ENCODE measurements around the gene HEBP1. TPM values are rescaled to one million over a fixed set of nuclear protein-coding genes. Genes with fewer than 3 reads are reported as not detected.
A peak's percentile ranks its signal among the peaks of the same experiment; 100 is the strongest.

The HEBP1 gene
- total RNA-seq, 1 donor from 2014 or later = 63.5 TPM

GRCh38 chr12:12973019-12973418 is 27.0 kb downstream of the HEBP1 start:
- intact Hi-C loops (cut with DNase I) = no loop called here
- ATAC-seq (no peak), DNase-seq (ENCODE audit: missing footprints) (no peak)

GRCh38 chr12:12965836-12966235 is 34.2 kb downstream of the HEBP1 start:
- intact Hi-C loops (cut with DNase I) = no loop called here
- ATAC-seq (no peak), DNase-seq (ENCODE audit: missing footprints) (no peak)

- ATAC-seq = no peak
- DNase-seq (ENCODE audit: missing footprints) = no peak
- intact Hi-C loops (cut with DNase I) = no loop called here
Observed at GRCh38 chr12:12964255-12964654, 35.8 kb downstream of the HEBP1 start.

- DNase-seq (ENCODE audit: missing footprints) = no peak
- ATAC-seq = no peak
- intact Hi-C loops (cut with DNase I) = no loop called here
Observed at GRCh38 chr12:12960639-12961209, 39.3 kb downstream of the HEBP1 start.

GRCh38 chr12:12958886-12959285 is 41.2 kb downstream of the HEBP1 start:
- ATAC-seq (no peak), DNase-seq (ENCODE audit: missing footprints) (no peak)
- intact Hi-C loops (cut with DNase I) = no loop called here

- ATAC-seq (no peak), DNase-seq (ENCODE audit: missing footprints) (no peak)
- intact Hi-C loops (cut with DNase I) = no loop called here
Observed at GRCh38 chr12:12954878-12955625, 45.0 kb downstream of the HEBP1 start.

- DNase-seq (ENCODE audit: missing footprints) (no peak), ATAC-seq (no peak)
- intact Hi-C loops (cut with DNase I) = no loop called here
Observed at GRCh38 chr12:12954356-12954755, 45.7 kb downstream of the HEBP1 start.

GRCh38 chr12:12952036-12952435 is 48.0 kb downstream of the HEBP1 start, which contains the start of gene GPRC5D:
Gene GPRC5D (minus strand): TSS chr12:12952170. CDS start chr12:12950384, 1,786 bp downstream.
- intact Hi-C loops (cut with DNase I) = no loop called here
- ATAC-seq = no peak
- DNase-seq (ENCODE audit: missing footprints) = no peak

GRCh38 chr12:12951504-12951903 is 48.6 kb downstream of the HEBP1 start:
- intact Hi-C loops (cut with DNase I) = no loop called here
- no peak for DNase-seq (ENCODE audit: missing footprints)
- ATAC-seq = no peak

GRCh38 chr12:12947902-12948301 is 52.2 kb downstream of the HEBP1 start:
- intact Hi-C loops (cut with DNase I) = no loop called here
- no peak for ATAC-seq
- no peak for DNase-seq (ENCODE audit: missing footprints)

- DNase-seq (ENCODE audit: missing footprints) (no peak), ATAC-seq (no peak)
- intact Hi-C loops (cut with DNase I) = no loop called here
Observed at GRCh38 chr12:12946686-12947355, 53.2 kb downstream of the HEBP1 start.

GRCh38 chr12:12945591-12945990 is 54.5 kb downstream of the HEBP1 start:
- intact Hi-C loops (cut with DNase I) = no loop called here
- DNase-seq (ENCODE audit: missing footprints) = no peak
- no peak for ATAC-seq

GRCh38 chr12:12943586-12944260 is 56.3 kb downstream of the HEBP1 start:
- intact Hi-C loops (cut with DNase I) = no loop called here
- DNase-seq (ENCODE audit: missing footprints) = no peak
- ATAC-seq = peak; percentile 62

- intact Hi-C loops (cut with DNase I) = no loop called here
- ATAC-seq (no peak), DNase-seq (ENCODE audit: missing footprints) (no peak)
Observed at GRCh38 chr12:12941450-12942350, 58.4 kb downstream of the HEBP1 start.

GRCh38 chr12:12939888-12940287 is 60.2 kb downstream of the HEBP1 start:
- intact Hi-C loops (cut with DNase I) = no loop called here
- ATAC-seq (no peak), DNase-seq (ENCODE audit: missing footprints) (no peak)

- no peak for DNase-seq (ENCODE audit: missing footprints)
- intact Hi-C loops (cut with DNase I) = no loop called here
- ATAC-seq = no peak
Observed at GRCh38 chr12:12938541-12938940, 61.5 kb downstream of the HEBP1 start.

- ATAC-seq (no peak), DNase-seq (ENCODE audit: missing footprints) (no peak)
- intact Hi-C loops (cut with DNase I) = no loop called here
Observed at GRCh38 chr12:12936983-12937491, 63.0 kb downstream of the HEBP1 start.

GRCh38 chr12:12934556-12934955 is 65.5 kb downstream of the HEBP1 start:
- ATAC-seq (no peak), DNase-seq (ENCODE audit: missing footprints) (no peak)
- intact Hi-C loops (cut with DNase I) = no loop called here

Data from Right ventricle myocardium inferior (tissue), 1 donor.